Testis (tissue), 3 donors: ENCODE data around the gene PFKL. TPM values are rescaled to one million over a fixed set of nuclear protein-coding genes. Genes with fewer than 3 reads are reported as not detected.

Experiments
- DNase-seq: peaks from one replicate; pipeline ENCODE4 v3.0.0-alpha.2; 2019
- H3K27ac ChIP-seq, 2 donors: fragments of 200-600 bp; sonication (generic); one replicate each; pipeline ENCODE4 v1.5.1; 2019
- H3K27me3 ChIP-seq: fragments of 200-600 bp; sonication (generic); one replicate; pipeline ENCODE4 v1.5.1; 2019
- H3K36me3 ChIP-seq: fragments of 200-600 bp; sonication (generic); one replicate; pipeline ENCODE4 v1.5.1; 2017; ENCODE audit warnings: low read depth; ENCODE audit errors: missing control alignments
- H3K4me1 ChIP-seq: fragments of 200-600 bp; sonication (generic); one replicate; pipeline ENCODE4 v1.5.1; 2019
- H3K4me3 ChIP-seq, 2 donors: fragments of 200-600 bp; sonication (generic); one replicate each; pipeline ENCODE4 v1.5.1; 2017 to 2019
- H3K9me3 ChIP-seq: fragments of 200-600 bp; sonication (generic); one replicate; pipeline ENCODE4 v1.5.1; 2017
- CTCF ChIP-seq, 3 experiments: fragments of 450-650 bp in 2 of 3; fragments of 200-600 bp in 1 of 3; sonication (generic) in 1 of 3; IDR thresholded peaks; one replicate each; pipeline ENCODE4 v1.5.1; 2016 to 2019; ENCODE audit warnings: antibody characterized with exemption in 3 of 3, mild to moderate bottlenecking in 2 of 3, moderate library complexity in 1 of 3
- POLR2A ChIP-seq: fragments of 450-650 bp; IDR thresholded peaks from one replicate; pipeline ENCODE4 v1.6.1; 2017; ENCODE audit warnings: antibody characterized with exemption, mild to moderate bottlenecking, moderate library complexity
- WGBS, 2 donors: methylation state at CpG; one replicate each; pipeline ENCODE4 v1.1.5; 2018; 5-methylcytosine and 5-hydroxymethylcytosine counted together
- intact Hi-C: fragments of 100-400 bp; cut with DNase I; formaldehyde crosslinking; loops from one replicate; pipeline ENCODE4 v1.15.1; 2023; ENCODE audit warnings: low total_unique reads
- polyA plus RNA-seq: library from polyadenylated mRNA; stranded (reverse); fragments of 350-450 nt; fragmentation: Illumina TruSeq; extraction: RNeasy Lipid Tissue Mini Kit (QIAGEN cat#74804); gene quantifications from one replicate; pipeline ENCODE4 v1.2.3, GENCODE V29; 2014; ENCODE audit warnings: low read depth, low replicate concordance; ENCODE audit not compliant: insufficient read depth
- total RNA-seq, 2 donors: library from RNA; depleted of rRNA; stranded (reverse); fragments of >200 nt; gene quantifications; one replicate each; pipeline ENCODE4 v1.2.3, GENCODE V29; 2016

PFKL gene
- total and polyA plus RNA-seq, 3 donors from 2014 or later, result 132 to 298 (median 213) TPM

DNA sequence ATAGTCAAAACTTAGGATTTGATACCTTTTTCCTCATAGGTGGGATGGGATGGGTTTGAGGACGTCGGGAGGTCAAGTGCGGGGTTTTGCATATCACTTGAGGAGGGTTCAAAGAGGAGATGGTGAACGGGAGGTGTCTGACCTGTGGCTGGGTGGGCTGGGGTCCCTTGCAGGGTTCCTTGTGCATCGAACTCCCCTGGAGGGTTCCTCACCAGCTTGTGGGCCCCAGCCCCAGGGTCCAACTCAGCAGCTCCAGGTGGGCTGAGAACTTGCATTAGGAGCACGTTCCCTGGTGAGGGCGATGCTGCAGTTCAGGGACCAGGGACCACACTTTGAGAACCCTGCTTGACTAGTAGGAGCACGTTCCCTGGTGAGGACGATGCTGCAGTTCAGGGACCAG, 76.8 kb downstream of the PFKL start:
- no peaks in the 10 kb centered on the region for H3K4me1 ChIP-seq
- no peaks in the 10 kb centered on the region for H3K36me3 ChIP-seq
- intact Hi-C loops, result no loop called here
- no peaks in the 10 kb centered on the region for H3K27me3 ChIP-seq
- H3K9me3 ChIP-seq, result no peaks in the 10 kb centered on the region
- 88 to 92% methylated on average over 9 of the region's 9 CpGs for WGBS, 2 donors
- no peak for TF ChIP-seq CTCF (IDR thresholded peaks at IDR 0.05)
- no peak for TF ChIP-seq POLR2A
- H3K27ac ChIP-seq, result no peak overlapping the region
- DNase-seq, result peak; percentile 5
- H3K4me3 ChIP-seq, result no peak overlapping the region

Other genes with a start within 250 kb of the PFKL start
- 10 to 100 TPM in 1 of 2 donors, 1 to 10 TPM in 1; 7.8 to 23.7 TPM for gene PWP2, start 192.7 kb upstream of the PFKL start, total RNA-seq
- gene PWP2, start 192.7 kb upstream of the PFKL start, polyA plus RNA-seq, result 10.8 TPM
- gene GATD3, start 166.4 kb upstream of the PFKL start, total RNA-seq, result 10 to 100 TPM; 20.1 to 78.3 TPM
- 19.0 TPM for gene GATD3, start 166.4 kb upstream of the PFKL start, polyA plus RNA-seq
- 1 to 10 TPM; 2.4 to 4.1 TPM for gene ICOSLG, start 59.1 kb upstream of the PFKL start, total RNA-seq
- gene ICOSLG, start 59.1 kb upstream of the PFKL start, polyA plus RNA-seq, result 2.0 TPM
- under 1 TPM; 0.71 to 0.87 TPM for gene DNMT3L, start 38.2 kb upstream of the PFKL start, total RNA-seq
- gene DNMT3L, start 38.2 kb upstream of the PFKL start, polyA plus RNA-seq, result 0.24 TPM
- under 1 TPM; 0.55 to 0.68 TPM for gene AIRE, start 14.2 kb upstream of the PFKL start, total RNA-seq
- gene AIRE, start 14.2 kb upstream of the PFKL start, polyA plus RNA-seq, result 0.16 TPM
- 10 to 100 TPM; 71.7 to 81.6 TPM for gene CFAP410, start 39.3 kb downstream of the PFKL start, total RNA-seq
- gene CFAP410, start 39.3 kb downstream of the PFKL start, polyA plus RNA-seq, result 40.8 TPM
- 1 to 10 TPM; 3.0 to 3.9 TPM for gene TRPM2, start 53.6 kb downstream of the PFKL start, total RNA-seq
- 4.9 TPM for gene TRPM2, start 53.6 kb downstream of the PFKL start, polyA plus RNA-seq
- 10 to 100 TPM in 1 of 2 donors, 1 to 10 TPM in 1; 8.3 to 11.8 TPM for gene LRRC3, start 155.5 kb downstream of the PFKL start, total RNA-seq
- gene LRRC3, start 155.5 kb downstream of the PFKL start, polyA plus RNA-seq, result 4.9 TPM
- gene KRTAP10-1, start 240.1 kb downstream of the PFKL start, total RNA-seq, result not detected
- gene KRTAP10-1, start 240.1 kb downstream of the PFKL start, polyA plus RNA-seq, result not detected